ENCODE results near the gene NPC1.

NPC1 gene

DNA sequence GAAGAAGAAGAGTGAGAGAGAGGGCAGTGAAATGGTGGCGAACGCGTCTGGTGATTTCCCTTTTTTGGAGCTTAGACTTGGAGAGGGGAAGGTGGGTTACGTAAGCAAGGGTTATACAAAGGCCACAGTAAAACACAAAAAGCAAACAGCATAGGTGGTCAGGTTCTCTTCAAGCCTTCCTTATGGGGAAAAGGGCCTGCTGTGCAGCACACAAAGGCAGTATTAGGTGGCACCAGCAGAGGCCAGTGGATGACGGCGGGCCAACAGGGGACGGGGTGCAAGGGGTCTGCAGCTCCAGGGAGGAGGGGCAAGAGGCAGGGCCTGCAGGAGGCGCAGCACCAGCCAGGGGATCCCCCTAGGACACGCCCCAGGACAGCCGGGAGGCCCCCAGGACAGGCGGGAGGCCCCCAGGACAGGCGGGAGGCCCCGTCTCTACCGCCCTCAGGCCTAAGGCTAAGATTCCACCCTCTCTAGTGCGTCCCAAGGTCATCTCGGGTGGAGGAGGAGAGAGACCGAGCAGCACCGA is 32.6 kb upstream of the NPC1 start:
- no peak for TF ChIP-seq POLR2AphosphoS5 (IDR thresholded peaks at IDR 0.05; ENCODE audit: low read depth, low read length)
- TF ChIP-seq, protein P1, sequence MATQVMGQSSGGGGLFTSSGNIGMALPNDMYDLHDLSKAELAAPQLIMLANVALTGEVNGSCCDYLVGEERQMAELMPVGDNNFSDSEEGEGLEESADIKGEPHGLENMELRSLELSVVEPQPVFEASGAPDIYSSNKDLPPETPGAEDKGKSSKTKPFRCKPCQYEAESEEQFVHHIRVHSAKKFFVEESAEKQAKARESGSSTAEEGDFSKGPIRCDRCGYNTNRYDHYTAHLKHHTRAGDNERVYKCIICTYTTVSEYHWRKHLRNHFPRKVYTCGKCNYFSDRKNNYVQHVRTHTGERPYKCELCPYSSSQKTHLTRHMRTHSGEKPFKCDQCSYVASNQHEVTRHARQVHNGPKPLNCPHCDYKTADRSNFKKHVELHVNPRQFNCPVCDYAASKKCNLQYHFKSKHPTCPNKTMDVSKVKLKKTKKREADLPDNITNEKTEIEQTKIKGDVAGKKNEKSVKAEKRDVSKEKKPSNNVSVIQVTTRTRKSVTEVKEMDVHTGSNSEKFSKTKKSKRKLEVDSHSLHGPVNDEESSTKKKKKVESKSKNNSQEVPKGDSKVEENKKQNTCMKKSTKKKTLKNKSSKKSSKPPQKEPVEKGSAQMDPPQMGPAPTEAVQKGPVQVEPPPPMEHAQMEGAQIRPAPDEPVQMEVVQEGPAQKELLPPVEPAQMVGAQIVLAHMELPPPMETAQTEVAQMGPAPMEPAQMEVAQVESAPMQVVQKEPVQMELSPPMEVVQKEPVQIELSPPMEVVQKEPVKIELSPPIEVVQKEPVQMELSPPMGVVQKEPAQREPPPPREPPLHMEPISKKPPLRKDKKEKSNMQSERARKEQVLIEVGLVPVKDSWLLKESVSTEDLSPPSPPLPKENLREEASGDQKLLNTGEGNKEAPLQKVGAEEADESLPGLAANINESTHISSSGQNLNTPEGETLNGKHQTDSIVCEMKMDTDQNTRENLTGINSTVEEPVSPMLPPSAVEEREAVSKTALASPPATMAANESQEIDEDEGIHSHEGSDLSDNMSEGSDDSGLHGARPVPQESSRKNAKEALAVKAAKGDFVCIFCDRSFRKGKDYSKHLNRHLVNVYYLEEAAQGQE (IDR thresholded peaks at IDR 0.05; ENCODE audit: insufficient read depth in 1 of 2, low read depth in 2 of 2, low read length in 2 of 2), result no peak
- TF ChIP-seq TAF1 (IDR thresholded peaks at IDR 0.05; ENCODE audit: borderline replicate concordance, insufficient read depth, low read length), result no peak
- TF ChIP-seq FOXP2 (optimal IDR thresholded peaks at IDR 0.05; ENCODE audit: borderline replicate concordance, extremely low read depth, extremely low read length, insufficient read depth), result no peak
- no peak for TF ChIP-seq SIN3A (IDR thresholded peaks at IDR 0.05; ENCODE audit: borderline replicate concordance, insufficient read depth, low read length)

- no peak for TF ChIP-seq TAF1 (IDR thresholded peaks at IDR 0.05; ENCODE audit: borderline replicate concordance, insufficient read depth, low read length)
- no peak for TF ChIP-seq POLR2AphosphoS5 (IDR thresholded peaks at IDR 0.05; ENCODE audit: low read depth, low read length)
- no peak for TF ChIP-seq SIN3A (IDR thresholded peaks at IDR 0.05; ENCODE audit: borderline replicate concordance, insufficient read depth, low read length)
- TF ChIP-seq, protein P1 (IDR thresholded peaks at IDR 0.05; ENCODE audit: insufficient read depth in 1 of 2, low read depth in 2 of 2, low read length in 2 of 2), result no peak
- TF ChIP-seq FOXP2 (optimal IDR thresholded peaks at IDR 0.05; ENCODE audit: borderline replicate concordance, extremely low read depth, extremely low read length, insufficient read depth), result no peak
Observed at GRCh38 chr18:23617412-23618014, 31.2 kb upstream of the NPC1 start.

DNA sequence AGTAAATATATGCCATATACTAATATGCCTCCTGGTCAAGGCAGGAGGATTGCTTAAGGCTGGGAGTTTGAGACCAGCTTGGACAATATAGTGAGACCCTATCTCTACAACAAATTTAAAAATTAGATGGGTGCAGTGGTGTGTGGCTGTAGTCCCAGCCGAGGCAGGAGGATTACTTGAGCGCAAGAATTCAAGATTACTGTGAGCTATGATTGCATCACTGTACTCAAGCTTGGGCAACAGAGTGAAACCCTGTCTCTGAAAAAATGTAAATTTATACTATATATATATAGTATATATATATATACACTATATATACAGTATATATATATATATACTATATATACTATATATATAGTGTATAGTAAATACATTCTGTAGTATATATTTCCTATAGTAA is 30.0 kb upstream of the NPC1 start:
- no peak for TF ChIP-seq POLR2AphosphoS5 (IDR thresholded peaks at IDR 0.05; ENCODE audit: low read depth, low read length)
- TF ChIP-seq, protein P1 (IDR thresholded peaks at IDR 0.05; ENCODE audit: insufficient read depth in 1 of 2, low read depth in 2 of 2, low read length in 2 of 2), result no peak
- no peak for TF ChIP-seq SIN3A (IDR thresholded peaks at IDR 0.05; ENCODE audit: borderline replicate concordance, insufficient read depth, low read length)
- no peak for TF ChIP-seq FOXP2 (optimal IDR thresholded peaks at IDR 0.05; ENCODE audit: borderline replicate concordance, extremely low read depth, extremely low read length, insufficient read depth)
- no peak for TF ChIP-seq TAF1 (IDR thresholded peaks at IDR 0.05; ENCODE audit: borderline replicate concordance, insufficient read depth, low read length)

GRCh38 chr18:23614891-23615290 is 28.6 kb upstream of the NPC1 start:
- TF ChIP-seq, protein P1 (IDR thresholded peaks at IDR 0.05; ENCODE audit: insufficient read depth in 1 of 2, low read depth in 2 of 2, low read length in 2 of 2), result no peak
- TF ChIP-seq FOXP2 (optimal IDR thresholded peaks at IDR 0.05; ENCODE audit: borderline replicate concordance, extremely low read depth, extremely low read length, insufficient read depth), result no peak
- no peak for TF ChIP-seq POLR2AphosphoS5 (IDR thresholded peaks at IDR 0.05; ENCODE audit: low read depth, low read length)
- TF ChIP-seq TAF1 (IDR thresholded peaks at IDR 0.05; ENCODE audit: borderline replicate concordance, insufficient read depth, low read length), result no peak
- TF ChIP-seq SIN3A (IDR thresholded peaks at IDR 0.05; ENCODE audit: borderline replicate concordance, insufficient read depth, low read length), result no peak

Data from PFSK-1 (cell line).